SK-N-MC (cell line): ENCODE data around the gene NLK.

Source experiments
- EZH2 ChIP-seq: fragments of 200-600 bp; sonication (generic); IDR thresholded peaks from one replicate; pipeline ENCODE4 v1.6.1; 2017; ENCODE audit warnings: antibody characterized with exemption
- FOXP2 ChIP-seq: optimal IDR thresholded peaks from 2 replicates; pipeline ENCODE3; 2011; ENCODE audit warnings: mild to moderate bottlenecking, moderate library complexity; ENCODE audit not compliant: insufficient read depth; ENCODE audit errors: extremely low read length, control extremely low read depth
- POLR2AphosphoS5 ChIP-seq: IDR thresholded peaks from 2 replicates; pipeline ENCODE4 v1.6.1; 2012; ENCODE audit warnings: mild to moderate bottlenecking, low read depth, low read length, borderline replicate concordance

- no peak for TF ChIP-seq POLR2AphosphoS5
- TF ChIP-seq EZH2 = no peak
- TF ChIP-seq FOXP2 = no peak
Observed at GRCh38 chr17:28219771-28220170, 177.3 kb downstream of the NLK start.
